H1 (cell line): ENCODE measurements around the gene SLC22A23. TPM values are rescaled to one million over a fixed set of nuclear protein-coding genes. Genes with fewer than 3 reads are reported as not detected.

Experiments used
- CTCF ChIA-PET: fragments of 300-600 bp; sonication (Branson Sonifier 250); formaldehyde crosslinking; loops from one replicate; lab custom pipeline; 2021; ENCODE audit not compliant: partially characterized antibody; lab: Charles Lee
- POLR2A ChIA-PET: fragments of 300-600 bp; sonication (Branson Sonifier 250); formaldehyde crosslinking; loops from one replicate; lab custom pipeline; 2021; ENCODE audit warnings: inconsistent platforms; ENCODE audit not compliant: partially characterized antibody; lab: Charles Lee
- DNase-seq, 2 experiments: peaks; one replicate each; pipeline versions ENCODE4 v3.0.0 to v3.0.0-alpha.2; 2010 to 2022; ENCODE audit warnings: low spot score in 2 of 2, low read depth in 1 of 2, mixed read lengths in 1 of 2
- FAIRE-seq: peaks from 2 replicates; lab custom pipeline; 2011; peaks lifted over from hg19 to GRCh38; lab: Jason Lieb, UNC
- H2AFZ ChIP-seq: 2 replicates; pipeline ENCODE4 v1.8.1; 2012; ENCODE audit warnings: low read length, inconsistent platforms
- H2AK5ac ChIP-seq: 2 replicates; pipeline ENCODE4 v1.6.1; 2013; ENCODE audit warnings: low read depth, low read length
- H2BK120ac ChIP-seq: replicated peaks from 2 replicates; pipeline ENCODE3; 2013; ENCODE audit warnings: low read depth, low read length, inconsistent platforms
- H2BK12ac ChIP-seq: 2 replicates; pipeline ENCODE4 v1.6.1; 2013; ENCODE audit warnings: low read depth, low read length
- H2BK15ac ChIP-seq: 2 replicates; pipeline ENCODE4 v1.6.1; 2013; ENCODE audit warnings: low read length
- H2BK20ac ChIP-seq: 2 replicates; pipeline ENCODE4 v1.6.1; 2013; ENCODE audit warnings: low read length
- H2BK5ac ChIP-seq: 2 replicates; pipeline ENCODE4 v1.6.1; 2013; ENCODE audit warnings: low read depth, low read length
- H3K14ac ChIP-seq: 2 replicates; pipeline ENCODE4 v1.6.1; 2013; ENCODE audit warnings: inconsistent platforms; ENCODE audit not compliant: insufficient read length
- H3K18ac ChIP-seq: 2 replicates; pipeline ENCODE4 v1.6.1; 2013; ENCODE audit warnings: low read length; ENCODE audit errors: extremely low read depth
- H3K23ac ChIP-seq: 2 replicates; pipeline ENCODE4 v1.6.1; 2013; ENCODE audit warnings: inconsistent platforms; ENCODE audit not compliant: insufficient read length
- H3K23me2 ChIP-seq: 2 replicates; pipeline ENCODE4 v1.6.1; 2013; ENCODE audit warnings: low read depth, low read length
- H3K27ac ChIP-seq: 2 replicates; pipeline ENCODE4 v1.6.1; 2011; ENCODE audit warnings: low read depth, low read length, inconsistent platforms
- H3K27me3 ChIP-seq, 4 experiments: replicated peaks in 1 of 4; 1 replicate in 1 of 4; 2 replicates in 3 of 4; pipeline versions ENCODE4 v1.6.1 to v1.8.1; 2011 to 2013; ENCODE audit warnings: low read length in 3 of 4, mild to moderate bottlenecking in 3 of 4, inconsistent platforms in 2 of 4, mixed read lengths in 2 of 4, moderate library complexity in 1 of 4; ENCODE audit not compliant: control insufficient read depth in 3 of 4, insufficient read depth in 3 of 4; ENCODE audit errors: extremely low read depth in 1 of 4
- H3K36me3 ChIP-seq, 4 experiments: 2 replicates each; pipeline versions ENCODE4 v1.6.1 to v1.8.1; 2011 to 2013; ENCODE audit warnings: mild to moderate bottlenecking in 4 of 4, low read length in 3 of 4, moderate library complexity in 2 of 4, control low read depth in 1 of 4, inconsistent platforms in 1 of 4; ENCODE audit not compliant: insufficient read depth in 4 of 4, control insufficient read depth in 2 of 4
- H3K4ac ChIP-seq: replicated peaks from 2 replicates; pipeline ENCODE3; 2013; ENCODE audit warnings: low read length, low read depth, mixed read lengths, inconsistent platforms; ENCODE audit not compliant: insufficient read length
- H3K4me1 ChIP-seq, 4 experiments: replicated peaks in 1 of 4; 1 replicate in 1 of 4; 2 replicates in 3 of 4; pipeline versions ENCODE4 v1.6.1 to v1.8.1; 2011 to 2013; ENCODE audit warnings: low read length in 3 of 4, inconsistent platforms in 2 of 4, mixed read lengths in 1 of 4; ENCODE audit not compliant: insufficient read depth in 4 of 4, control insufficient read depth in 3 of 4
- H3K4me2 ChIP-seq, 2 experiments: 2 replicates each; pipeline versions ENCODE4 v1.6.1 to v1.8.1; 2011 to 2013; ENCODE audit warnings: low read depth in 2 of 2, low read length in 2 of 2, control low read depth in 1 of 2, inconsistent platforms in 1 of 2, mild to moderate bottlenecking in 1 of 2; ENCODE audit not compliant: insufficient read depth in 1 of 2
- H3K4me3 ChIP-seq, 4 experiments: fragments of 200-600, 300-600 bp in 1 of 4; sonication (generic), shearing (Covaris generic), sonication (Bioruptor Twin) in 1 of 4; 2 replicates each; pipeline versions ENCODE4 v1.5.1 to v1.8.1; 2011 to 2016; ENCODE audit warnings: low read length in 4 of 4, low read depth in 3 of 4, control low read depth in 2 of 4, inconsistent platforms in 2 of 4, mild to moderate bottlenecking in 2 of 4, mixed read lengths in 1 of 4, moderate library complexity in 1 of 4; ENCODE audit not compliant: insufficient read depth in 2 of 4; ENCODE audit errors: extremely low read depth in 1 of 4
- H3K56ac ChIP-seq: replicated peaks from 2 replicates; pipeline ENCODE3; 2013; ENCODE audit warnings: low read depth, mild to moderate bottlenecking, mixed read lengths, low read length, inconsistent platforms; ENCODE audit not compliant: insufficient read length
- H3K79me1 ChIP-seq: 2 replicates; pipeline ENCODE4 v1.6.1; 2013; ENCODE audit warnings: low read depth, low read length, control low read depth
- H3K79me2 ChIP-seq, 2 experiments: 2 replicates each; pipeline versions ENCODE4 v1.6.1 to v1.8.1; 2012 to 2013; ENCODE audit warnings: low read length in 2 of 2, mild to moderate bottlenecking in 2 of 2, inconsistent platforms in 1 of 2; ENCODE audit not compliant: insufficient read depth in 2 of 2, control insufficient read depth in 1 of 2
- H3K9ac ChIP-seq, 4 experiments: replicated peaks in 1 of 4; 1 replicate in 1 of 4; 2 replicates in 3 of 4; pipeline versions ENCODE4 v1.6.1 to v1.8.1; 2011 to 2013; ENCODE audit warnings: low read depth in 3 of 4, low read length in 3 of 4, control low read depth in 2 of 4, mild to moderate bottlenecking in 2 of 4, moderate library complexity in 2 of 4, inconsistent platforms in 1 of 4; ENCODE audit errors: extremely low read depth in 1 of 4
- H3K9me3 ChIP-seq, 2 experiments: 2 replicates each; pipeline versions ENCODE4 v1.6.1 to v1.8.1; 2012 to 2013; ENCODE audit warnings: mild to moderate bottlenecking in 2 of 2, moderate library complexity in 2 of 2, control low read depth in 1 of 2, inconsistent platforms in 1 of 2, low read depth in 1 of 2, low read length in 1 of 2, mixed read lengths in 1 of 2; ENCODE audit not compliant: insufficient read depth in 2 of 2
- H4K20me1 ChIP-seq, 2 experiments: replicated peaks in 1 of 2; 2 replicates each; pipeline versions ENCODE3 to v1.8.1; 2011 to 2013; ENCODE audit warnings: inconsistent platforms in 2 of 2, low read length in 2 of 2, mild to moderate bottlenecking in 1 of 2; ENCODE audit not compliant: insufficient read depth in 2 of 2, control insufficient read depth in 1 of 2
- H4K5ac ChIP-seq: 2 replicates; pipeline ENCODE4 v1.6.1; 2013; ENCODE audit warnings: low read length, low read depth, mixed read lengths, inconsistent platforms; ENCODE audit not compliant: insufficient read length
- H4K8ac ChIP-seq: 2 replicates; pipeline ENCODE4 v1.8.0; 2013; ENCODE audit warnings: mild to moderate bottlenecking, moderate library complexity, low read length, inconsistent platforms; ENCODE audit not compliant: insufficient read depth; ENCODE audit errors: extremely low read depth
- H4K91ac ChIP-seq: replicated peaks from 2 replicates; pipeline ENCODE3; 2013; ENCODE audit warnings: low read length, mixed read lengths, inconsistent platforms; ENCODE audit not compliant: insufficient read length
- EZH2 ChIP-seq: fragments of 200-600 bp; sonication (generic); IDR thresholded peaks from 2 replicates; pipeline ENCODE4 v1.7.1; 2012; ENCODE audit warnings: low read depth, mild to moderate bottlenecking, moderate library complexity, low read length, inconsistent platforms; ENCODE audit not compliant: severe bottlenecking
- HDAC2 ChIP-seq, 2 experiments: fragments of 300-600 bp in 1 of 2; sonication (generic) in 1 of 2; IDR thresholded peaks; 2 replicates each; pipeline ENCODE4 v1.6.1; 2011 to 2012; ENCODE audit warnings: low read depth in 2 of 2, low read length in 2 of 2, mild to moderate bottlenecking in 2 of 2, moderate library complexity in 2 of 2, borderline replicate concordance in 1 of 2, inconsistent platforms in 1 of 2
- KDM5A ChIP-seq: fragments of 200-600 bp; IDR thresholded peaks from 2 replicates; pipeline ENCODE4 v1.7.1; 2012; ENCODE audit warnings: mild to moderate bottlenecking, low read length, inconsistent platforms, mixed read lengths
- POU5F1 ChIP-seq: IDR thresholded peaks from 2 replicates; pipeline ENCODE4 v1.6.1; 2011; ENCODE audit warnings: low read depth, mild to moderate bottlenecking, low read length, moderate library complexity
- RAD21 ChIP-seq, 2 experiments: IDR thresholded peaks in 1 of 2; conservative IDR thresholded peaks in 1 of 2; 2 replicates each; pipeline ENCODE4 v1.6.1; 2011; ENCODE audit warnings: low read depth in 2 of 2, low read length in 2 of 2, improper control_type of control experiment in 1 of 2, inconsistent platforms in 1 of 2, mild to moderate bottlenecking in 1 of 2, moderate library complexity in 1 of 2
- SP2 ChIP-seq: IDR thresholded peaks from 2 replicates; pipeline ENCODE4 v1.6.1; 2012; ENCODE audit warnings: mild to moderate bottlenecking, low read length, inconsistent platforms
- SUZ12 ChIP-seq: fragments of 200-600 bp; sonication (generic); IDR thresholded peaks from 2 replicates; pipeline ENCODE4 v1.6.1; 2012; ENCODE audit warnings: mild to moderate bottlenecking, inconsistent platforms, low read length, moderate library complexity, mixed read lengths
- WGBS, 2 experiments: shearing (Covaris generic) in 1 of 2; methylation state at CpG; one replicate each; pipeline versions ENCODE4 v1.1.6 to v1.1.7; 2013 to 2015; ENCODE audit warnings: low lambda C conversion rate in 2 of 2, mixed read lengths in 2 of 2, inconsistent platforms in 1 of 2, low coverage in 1 of 2, missing lambda C conversion rate in 1 of 2; ENCODE audit not compliant: insufficient replicate concordance in 2 of 2, insufficient coverage in 1 of 2, insufficient read length in 1 of 2; ENCODE audit errors: extremely low coverage in 1 of 2, missing lambda C conversion rate in 1 of 2; 5-methylcytosine and 5-hydroxymethylcytosine counted together
- polyA plus RNA-seq, 7 experiments: library from polyadenylated mRNA; depleted of rRNA in 3 of 7; stranded (reverse) in 5 of 7; unstranded in 2 of 7; fragments of >200 nt in 5 of 7; fragments of 200-250 nt in 2 of 7; gene quantifications; 1 replicate in 5 of 7; 2 replicates in 1 of 7; 4 replicates in 1 of 7; pipeline versions ENCODE4 v1.2.1 to v1.2.3, GENCODE V29; 2011 to 2013; ENCODE audit warnings: missing spikeins in 2 of 7, mixed read lengths in 2 of 7
- total RNA-seq: library from RNA; stranded (reverse); fragmentation: NEBNext Ultra II Directional; extraction: Animal tissue kit (Norgen Biotek cat#: 25700); gene quantifications from 2 replicates; pipeline ENCODE4 v1.2.1, GENCODE V29; 2021
- TF ChIP-seq, protein P1 (sequence below): IDR thresholded peaks from 2 replicates; pipeline ENCODE4 v1.6.1; 2012; ENCODE audit warnings: inconsistent platforms

Gene SLC22A23
- total and polyA plus RNA-seq, 2 of the 8 experiments (the other 6 are each of a cell fraction or from before 2014, with no cell fraction given) = 9.9 to 38.4 TPM

DNA sequence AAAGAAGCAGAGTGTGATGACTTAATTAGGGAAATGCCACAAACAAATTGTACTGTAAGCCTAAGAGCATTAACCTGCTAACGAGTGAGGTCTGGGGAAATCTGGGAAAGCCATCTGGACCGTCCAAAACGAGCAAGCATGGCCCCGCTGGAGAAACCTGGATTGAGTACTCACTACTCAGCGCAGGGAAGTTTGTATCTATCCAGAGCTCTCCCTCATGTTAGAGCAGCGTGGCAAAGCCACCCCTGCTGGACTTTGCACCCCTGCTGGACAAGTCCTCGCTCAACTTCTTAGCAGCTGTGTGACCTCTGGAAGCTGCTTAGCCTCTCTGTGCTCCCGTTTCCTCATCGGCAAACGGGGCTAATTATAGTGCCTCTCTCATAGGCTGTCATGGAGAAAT, 160.8 kb downstream of the SLC22A23 start:
- no peak overlapping the region for H2BK120ac ChIP-seq
- 90% methylated on average over 10 of the region's 10 CpGs; no CpG with 5 or more reads in 1 of the 2 experiments for WGBS, 2 experiments
- H2BK5ac ChIP-seq = no peak overlapping the region
- no peak overlapping the region for H2BK12ac ChIP-seq
- no peak overlapping the region for H2AFZ ChIP-seq
- no peak overlapping the region for H3K56ac ChIP-seq
- no peaks in the 10 kb centered on the region for H3K9me3 ChIP-seq
- no peak overlapping the region for H3K4ac ChIP-seq
- DNase-seq (no peak), FAIRE-seq (no peak)
- no peak overlapping the region for H4K8ac ChIP-seq
- ChIA-PET CTCF (interaction anchor here (0.7 to 6.0 kb wide), 30 partner anchors 10 to 436 kb away, joined by 3 to 35 read pairs (median 4); no protein-coding TSS in a partner anchor), POLR2A (no interaction called here)
- H3K79me1 ChIP-seq = no peaks in the 10 kb centered on the region
- no peak overlapping the region for H4K5ac ChIP-seq
- no peak overlapping the region for H3K9ac ChIP-seq
- no peak overlapping the region for H3K14ac ChIP-seq
- H3K18ac ChIP-seq = no peak overlapping the region
- no peak overlapping the region for H4K91ac ChIP-seq
- H3K4me1 ChIP-seq = no peaks in the 10 kb centered on the region
- no peaks in the 10 kb centered on the region; a peak in 2 of 8 replicates for H3K36me3 ChIP-seq
- no peak overlapping the region for H2BK15ac ChIP-seq
- no peak overlapping the region for H3K27ac ChIP-seq
- no peak overlapping the region for H2AK5ac ChIP-seq
- H3K4me2 ChIP-seq = no peak overlapping the region
- no peak overlapping the region for H3K4me3 ChIP-seq
- no peaks in the 10 kb centered on the region for H3K23me2 ChIP-seq
- H3K27me3 ChIP-seq = no peaks in the 10 kb centered on the region
- no peak overlapping the region for H2BK20ac ChIP-seq
- H4K20me1 ChIP-seq = no peaks in the 10 kb centered on the region
- TF ChIP-seq RAD21 (IDR thresholded peaks at IDR 0.05 in 1 of 2, conservative IDR thresholded peaks at IDR 0.05 in 1 of 2; ENCODE audit: low read depth in 2 of 2, low read length in 2 of 2) (no peak), KDM5A (no peak), SUZ12 (no peak), SP2 (no peak), EZH2 (no peak), HDAC2 (IDR thresholded peaks at IDR 0.05; ENCODE audit: borderline replicate concordance in 1 of 2, low read depth in 2 of 2, low read length in 2 of 2) (0 out of 4 replicates have a peak, but pooled peaks of 1 of the 2 experiments have one; percentile 26), POU5F1 (no peak)
- TF ChIP-seq, protein P1, sequence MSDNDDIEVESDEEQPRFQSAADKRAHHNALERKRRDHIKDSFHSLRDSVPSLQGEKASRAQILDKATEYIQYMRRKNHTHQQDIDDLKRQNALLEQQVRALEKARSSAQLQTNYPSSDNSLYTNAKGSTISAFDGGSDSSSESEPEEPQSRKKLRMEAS = no peak
- no peak overlapping the region for H3K23ac ChIP-seq
- H3K79me2 ChIP-seq = no peaks in the 10 kb centered on the region
